Peyer's patch (tissue), 4 donors: ENCODE data around the gene SULT2B1. TPM values are rescaled to one million over a fixed set of nuclear protein-coding genes. Genes with fewer than 3 reads are reported as not detected.

Experiments used
- DNase-seq, 3 donors: peaks; one replicate each; pipeline ENCODE4 v3.0.0-alpha.2; 2017 to 2019
- H3K27ac ChIP-seq, 4 donors: fragments of 200-600 bp; sonication (generic); one replicate each; pipeline ENCODE4 v1.5.1; 2016 to 2019
- H3K27me3 ChIP-seq, 2 donors: fragments of 200-600 bp; sonication (generic); one replicate each; pipeline ENCODE4 v1.5.1; 2019
- H3K36me3 ChIP-seq, 3 donors: fragments of 200-600 bp; sonication (generic); one replicate each; pipeline ENCODE4 v1.5.1; 2016 to 2019
- H3K4me1 ChIP-seq, 4 donors: fragments of 200-600 bp; sonication (generic); one replicate each; pipeline ENCODE4 v1.5.1; 2016 to 2019
- H3K4me3 ChIP-seq, 4 donors: fragments of 200-600 bp; sonication (generic); 1 replicate in 3 of 4; 2 replicates in 1 of 4; pipeline ENCODE4 v1.5.1; 2016 to 2019; ENCODE audit warnings: mild to moderate bottlenecking in 1 of 4
- H3K9me3 ChIP-seq, 4 donors: fragments of 200-600 bp; sonication (generic); one replicate each; pipeline ENCODE4 v1.5.1; 2016 to 2019; ENCODE audit warnings: mild to moderate bottlenecking in 1 of 4
- CTCF ChIP-seq, 6 experiments: fragments of 450-650 bp in 4 of 6; fragments of 200-600 bp in 2 of 6; sonication (generic) in 1 of 6; IDR thresholded peaks; one replicate each; pipeline ENCODE4 v1.5.1; 2017 to 2019; ENCODE audit warnings: antibody characterized with exemption in 6 of 6, mild to moderate bottlenecking in 3 of 6, moderate library complexity in 1 of 6
- POLR2A ChIP-seq, 2 donors: fragments of 450-650 bp; IDR thresholded peaks; one replicate each; pipeline ENCODE4 v1.5.1; 2017; ENCODE audit warnings: antibody characterized with exemption in 2 of 2, mild to moderate bottlenecking in 2 of 2, moderate library complexity in 2 of 2
- total RNA-seq, 4 donors: library from RNA; depleted of rRNA; stranded (reverse); fragments of >200 nt; gene quantifications; one replicate each; pipeline ENCODE4 v1.1.0, GENCODE V29; 2016

Gene SULT2B1
- total RNA-seq, 4 donors from 2014 or later, result 2.5 to 14.6 (median 5.9) TPM

DNA sequence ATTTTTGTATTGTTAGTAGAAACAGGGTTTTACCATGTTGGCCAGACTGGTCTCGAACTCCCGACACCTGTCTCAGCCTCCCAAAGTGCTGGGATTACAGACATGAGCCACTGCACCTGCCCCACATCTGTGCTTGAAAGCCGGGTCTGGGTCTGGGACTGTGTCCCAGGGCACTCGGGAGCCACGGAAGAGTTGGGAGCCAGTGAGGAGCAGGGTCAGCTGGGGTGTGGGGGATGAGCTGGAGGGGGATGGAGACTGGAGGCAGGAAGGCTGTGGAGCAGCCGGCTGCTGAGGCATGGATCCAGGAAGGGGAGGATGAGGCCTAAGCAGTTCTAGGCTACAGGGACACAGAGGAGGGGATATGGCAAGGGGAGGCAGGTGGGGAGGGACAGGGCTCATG is 43.9 kb downstream of the SULT2B1 start:
- Histone ChIP-seq H3K9me3 (no peaks in the 10 kb centered on the region), H3K4me3 (no peak overlapping the region), H3K27me3 (no peaks in the 10 kb centered on the region), H3K27ac (no peak overlapping the region), H3K4me1 (no peaks in the 10 kb centered on the region), H3K36me3 (no peaks in the 10 kb centered on the region)
- DNase-seq, result no peak
- TF ChIP-seq POLR2A (IDR thresholded peaks at IDR 0.05) (no peak), CTCF (IDR thresholded peaks at IDR 0.05) (no peak)

DNA sequence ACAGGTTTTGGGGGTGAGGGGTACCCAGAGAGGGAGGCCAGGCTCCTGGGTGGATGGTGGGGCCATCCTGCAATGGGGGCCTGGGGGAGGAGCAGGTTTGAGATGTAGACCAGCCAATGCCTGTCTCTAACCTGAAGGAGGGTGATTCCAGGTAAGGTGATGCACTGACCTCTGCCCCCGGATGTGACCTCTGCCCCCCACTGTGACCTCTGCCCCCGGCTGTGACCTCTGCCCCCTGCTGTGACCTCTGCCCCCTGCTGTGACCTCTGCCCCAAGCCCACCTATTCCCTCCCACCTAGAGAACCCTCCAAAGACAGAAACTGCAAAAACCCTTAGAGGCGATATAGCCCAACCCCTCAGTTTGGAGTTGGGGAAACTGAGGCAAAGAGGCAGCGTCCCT is 44.3 kb downstream of the SULT2B1 start:
- Histone ChIP-seq H3K9me3 (no peaks in the 10 kb centered on the region), H3K4me1 (no peaks in the 10 kb centered on the region), H3K36me3 (no peaks in the 10 kb centered on the region), H3K27ac (peak overlapping the region in 1 of 4 donors; percentile 10), H3K4me3 (no peak overlapping the region), H3K27me3 (no peaks in the 10 kb centered on the region)
- TF ChIP-seq CTCF (IDR thresholded peaks at IDR 0.05) (no peak), POLR2A (IDR thresholded peaks at IDR 0.05) (no peak)
- no peak for DNase-seq

GRCh38 chr19:48596679-48597465 is 44.9 kb downstream of the SULT2B1 start:
- TF ChIP-seq POLR2A (IDR thresholded peaks at IDR 0.05), result no peak
- TF ChIP-seq CTCF (IDR thresholded peaks at IDR 0.05), result no peak
- Histone ChIP-seq H3K9me3 (no peaks in the 10 kb centered on the region), H3K27ac (peak overlapping the region in 3 of 4 donors; percentile 10 to 27 (median 25)), H3K4me1 (no peaks in the 10 kb centered on the region), H3K36me3 (no peaks in the 10 kb centered on the region), H3K4me3 (peak overlapping the region in 1 of 4 donors; percentile 15), H3K27me3 (no peaks in the 10 kb centered on the region)
- peak in 1 of 3 donors; percentile 41 for DNase-seq

- DNase-seq, result no peak
- TF ChIP-seq POLR2A (IDR thresholded peaks at IDR 0.05), result no peak
- no peak for TF ChIP-seq CTCF (IDR thresholded peaks at IDR 0.05)
These were observed 47.2 kb downstream of the SULT2B1 start for GRCh38 chr19:48598996-48599700.

GRCh38 chr19:48600679-48601417 is 48.9 kb downstream of the SULT2B1 start:
- Histone ChIP-seq H3K9me3 (no peaks in the 10 kb centered on the region), H3K27ac (no peak overlapping the region), H3K27me3 (no peaks in the 10 kb centered on the region), H3K4me1 (peaks cover 0 to 4% (median 0%) of the 10 kb centered on the region in 4 donors), H3K4me3 (no peak overlapping the region), H3K36me3 (no peaks in the 10 kb centered on the region)
- TF ChIP-seq POLR2A (IDR thresholded peaks at IDR 0.05), result no peak
- TF ChIP-seq CTCF (IDR thresholded peaks at IDR 0.05), result no peak
- no peak for DNase-seq

More at GRCh38 chr19:48598996-48599700, 47.2 kb downstream of the SULT2B1 start:
- Histone ChIP-seq H3K9me3 (no peaks in the 10 kb centered on the region), H3K4me1 (peaks cover 0 to 4% (median 0%) of the 10 kb centered on the region in 4 donors), H3K27me3 (no peaks in the 10 kb centered on the region), H3K36me3 (no peaks in the 10 kb centered on the region), H3K4me3 (no peak overlapping the region), H3K27ac (no peak overlapping the region)
